ENCODE measurements around the gene PHYKPL. TPM values are rescaled to one million over a fixed set of nuclear protein-coding genes. Genes with fewer than 3 reads are reported as not detected.

Gene PHYKPL
- total RNA-seq, 1 experiment from 2014 or later: 43.9 TPM

- Histone ChIP-seq H3K9me3 (ENCODE audit: low read depth, low read length, poor library complexity, severe bottlenecking) (no peaks in the 10 kb centered on the region), H3K4me1 (ENCODE audit: insufficient read depth, low read length, poor library complexity, severe bottlenecking) (no peaks in the 10 kb centered on the region), H3K27ac (ENCODE audit: low read depth, low read length, poor library complexity, severe bottlenecking) (no peak overlapping the region), H3K27me3 (replicated peaks; ENCODE audit: insufficient read depth, low read depth, low read length, poor library complexity) (no peaks in the 10 kb centered on the region), H3K36me3 (ENCODE audit: insufficient read depth, low read length, poor library complexity, severe bottlenecking) (no peaks in the 10 kb centered on the region), H3K4me3 (ENCODE audit: low read depth, low read length, poor library complexity, severe bottlenecking) (no peak overlapping the region)
- no peak for DNase-seq (ENCODE audit: low spot score)
- no peak for TF ChIP-seq CTCF (conservative IDR thresholded peaks at IDR 0.05; ENCODE audit: low read depth, low read length)
- no peak for TF ChIP-seq EZH2 (IDR thresholded peaks at IDR 0.05; ENCODE audit: borderline replicate concordance, low read depth, low read length, poor library complexity, severe bottlenecking)
- POLR2A ChIA-PET (ENCODE audit: low non-redundant PET): no interaction called here
- intact Hi-C loops (cut with micrococcal nuclease; ENCODE audit: unreplicated experiment): loop anchor here (1.0 to 2.0 kb wide), 2 partner anchors 271 to 310 kb away; partner anchors contain the start of gene COL23A1
- BruUV-seq (replicated peaks): no TSS peak
- CTCF ChIA-PET: interaction anchor here (0.7 to 1.5 kb wide), 3 partner anchors 55 to 309 kb away, joined by 3 to 7 read pairs (median 3); partner anchors contain the start of gene COL23A1
Observed at GRCh38 chr5:178280631-178281030, 48.0 kb upstream of the PHYKPL start.

GRCh38 chr5:178279723-178280438, 47.3 kb upstream of the PHYKPL start:
- peak; percentile 52 for DNase-seq (ENCODE audit: low spot score)
- Histone ChIP-seq H3K4me1 (ENCODE audit: insufficient read depth, low read length, poor library complexity, severe bottlenecking) (no peaks in the 10 kb centered on the region), H3K9me3 (ENCODE audit: low read depth, low read length, poor library complexity, severe bottlenecking) (no peaks in the 10 kb centered on the region), H3K4me3 (ENCODE audit: low read depth, low read length, poor library complexity, severe bottlenecking) (no peak overlapping the region), H3K36me3 (ENCODE audit: insufficient read depth, low read length, poor library complexity, severe bottlenecking) (no peaks in the 10 kb centered on the region), H3K27me3 (replicated peaks; ENCODE audit: insufficient read depth, low read depth, low read length, poor library complexity) (no peaks in the 10 kb centered on the region), H3K27ac (ENCODE audit: low read depth, low read length, poor library complexity, severe bottlenecking) (no peak overlapping the region)
- CTCF ChIA-PET: interaction anchor here (0.7 to 1.5 kb wide), 3 partner anchors 56 to 310 kb away, joined by 3 to 7 read pairs (median 3); partner anchors contain the start of gene COL23A1
- BruUV-seq (replicated peaks): no TSS peak
- intact Hi-C loops (cut with micrococcal nuclease; ENCODE audit: unreplicated experiment): loop anchor here (1.0 to 2.0 kb wide), 2 partner anchors 271 to 311 kb away; partner anchors contain the start of gene COL23A1
- POLR2A ChIA-PET (ENCODE audit: low non-redundant PET): no interaction called here
- peak; percentile 90 for TF ChIP-seq CTCF (conservative IDR thresholded peaks at IDR 0.05; ENCODE audit: low read depth, low read length)
- no peak for TF ChIP-seq EZH2 (IDR thresholded peaks at IDR 0.05; ENCODE audit: borderline replicate concordance, low read depth, low read length, poor library complexity, severe bottlenecking)

- no peaks in the 10 kb centered on the region for H3K9me3 ChIP-seq (ENCODE audit: low read depth, low read length, poor library complexity, severe bottlenecking)
- no peaks in the 10 kb centered on the region for H3K27me3 ChIP-seq (replicated peaks; ENCODE audit: insufficient read depth, low read depth, low read length, poor library complexity)
- no peak for DNase-seq (ENCODE audit: low spot score)
- no peak overlapping the region for H3K27ac ChIP-seq (ENCODE audit: low read depth, low read length, poor library complexity, severe bottlenecking)
- ChIA-PET POLR2A (ENCODE audit: low non-redundant PET) (no interaction called here), CTCF (interaction anchor here (1.5 kb wide), 1 partner anchor 276 kb away, joined by 3 read pairs; no protein-coding TSS in a partner anchor)
- intact Hi-C loops (cut with micrococcal nuclease; ENCODE audit: unreplicated experiment): no loop called here
- no peak overlapping the region for H3K4me3 ChIP-seq (ENCODE audit: low read depth, low read length, poor library complexity, severe bottlenecking)
- no peaks in the 10 kb centered on the region for H3K4me1 ChIP-seq (ENCODE audit: insufficient read depth, low read length, poor library complexity, severe bottlenecking)
- TF ChIP-seq EZH2 (IDR thresholded peaks at IDR 0.05; ENCODE audit: borderline replicate concordance, low read depth, low read length, poor library complexity, severe bottlenecking) (no peak), CTCF (conservative IDR thresholded peaks at IDR 0.05; ENCODE audit: low read depth, low read length) (no peak)
- BruUV-seq (replicated peaks): no TSS peak
- no peaks in the 10 kb centered on the region for H3K36me3 ChIP-seq (ENCODE audit: insufficient read depth, low read length, poor library complexity, severe bottlenecking)
Observed at GRCh38 chr5:178279026-178279722, 46.6 kb upstream of the PHYKPL start.
